AG04450 (cell line): ENCODE results near the gene TNN. TPM values are rescaled to one million over a fixed set of nuclear protein-coding genes. Genes with fewer than 3 reads are reported as not detected.
A peak's percentile ranks its signal among the peaks of the same experiment; 100 is the strongest.

Experiments
- CTCF ChIA-PET: fragments of 300-600, 350-600 bp; formaldehyde crosslinking; extraction: SDS; loops from one replicate; lab custom pipeline; 2022; ENCODE audit warnings: antibody characterized with exemption, inconsistent platforms; lab: Charles Lee
- POLR2A ChIA-PET: fragments of 350-600 bp; formaldehyde crosslinking; extraction: SDS; loops from one replicate; lab custom pipeline; 2021; ENCODE audit warnings: antibody characterized with exemption, inconsistent platforms; lab: Yijun Ruan, JAX
- DNase-seq: peaks from one replicate; pipeline ENCODE4 v3.0.0-alpha.2; 2011; ENCODE audit warnings: low read depth, low spot score
- H3K27ac ChIP-seq: one replicate; pipeline ENCODE4 v1.5.1; 2012; ENCODE audit warnings: low read depth, low read length, control low read depth
- H3K27me3 ChIP-seq: one replicate; pipeline ENCODE4 v1.6.0; 2012; ENCODE audit warnings: low read length; ENCODE audit not compliant: control insufficient read depth, insufficient read depth
- H3K4me3 ChIP-seq: 2 replicates; pipeline ENCODE4 v1.5.1; 2011; ENCODE audit warnings: mild to moderate bottlenecking, low read depth, low read length, control low read depth
- H3K9me3 ChIP-seq: 2 replicates; pipeline ENCODE4 v1.5.1; 2012; ENCODE audit warnings: low read length; ENCODE audit not compliant: control insufficient read depth, insufficient read depth
- polyA plus RNA-seq: library from polyadenylated mRNA; depleted of rRNA; stranded (reverse); fragments of >200 nt; gene quantifications from 2 replicates; pipeline ENCODE4 v1.2.3, GENCODE V29; 2011
- TF ChIP-seq, protein P1 (sequence below): IDR thresholded peaks from 2 replicates; pipeline ENCODE4 v1.5.1; 2011; ENCODE audit warnings: low read depth, low read length, control low read depth, inconsistent platforms

TNN gene
- polyA plus RNA-seq, 1 experiment: not detected

DNA sequence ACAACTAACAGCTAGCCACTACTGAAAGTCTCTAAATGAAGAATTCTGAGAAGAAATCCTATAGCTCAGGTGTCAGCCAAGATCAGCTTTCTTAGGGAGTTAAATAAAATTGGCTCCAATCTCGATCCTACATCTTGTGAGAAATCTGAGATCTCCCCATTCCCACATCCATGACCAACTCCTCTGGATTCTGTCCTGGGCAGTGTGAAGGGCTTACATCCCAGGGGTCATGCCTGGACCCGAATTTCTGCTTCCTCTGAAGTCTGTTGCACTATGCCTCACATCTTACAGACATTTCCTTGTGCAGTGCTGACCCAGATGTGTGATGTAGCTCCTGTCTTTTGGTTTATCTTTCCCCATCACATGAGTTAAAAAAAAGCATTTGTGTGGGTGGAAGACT is 4.8 kb upstream of the TNN start:
- POLR2A ChIA-PET: no interaction called here
- H3K27me3 ChIP-seq: no peaks in the 10 kb centered on the region
- CTCF ChIA-PET: interaction anchor here (1.3 kb wide), 1 partner anchor 62 kb away, joined by 4 read pairs; no protein-coding TSS in a partner anchor
- H3K4me3 ChIP-seq: no peak overlapping the region
- no peak for DNase-seq
- TF ChIP-seq, protein P1, sequence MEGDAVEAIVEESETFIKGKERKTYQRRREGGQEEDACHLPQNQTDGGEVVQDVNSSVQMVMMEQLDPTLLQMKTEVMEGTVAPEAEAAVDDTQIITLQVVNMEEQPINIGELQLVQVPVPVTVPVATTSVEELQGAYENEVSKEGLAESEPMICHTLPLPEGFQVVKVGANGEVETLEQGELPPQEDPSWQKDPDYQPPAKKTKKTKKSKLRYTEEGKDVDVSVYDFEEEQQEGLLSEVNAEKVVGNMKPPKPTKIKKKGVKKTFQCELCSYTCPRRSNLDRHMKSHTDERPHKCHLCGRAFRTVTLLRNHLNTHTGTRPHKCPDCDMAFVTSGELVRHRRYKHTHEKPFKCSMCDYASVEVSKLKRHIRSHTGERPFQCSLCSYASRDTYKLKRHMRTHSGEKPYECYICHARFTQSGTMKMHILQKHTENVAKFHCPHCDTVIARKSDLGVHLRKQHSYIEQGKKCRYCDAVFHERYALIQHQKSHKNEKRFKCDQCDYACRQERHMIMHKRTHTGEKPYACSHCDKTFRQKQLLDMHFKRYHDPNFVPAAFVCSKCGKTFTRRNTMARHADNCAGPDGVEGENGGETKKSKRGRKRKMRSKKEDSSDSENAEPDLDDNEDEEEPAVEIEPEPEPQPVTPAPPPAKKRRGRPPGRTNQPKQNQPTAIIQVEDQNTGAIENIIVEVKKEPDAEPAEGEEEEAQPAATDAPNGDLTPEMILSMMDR: no peak
- H3K9me3 ChIP-seq: no peaks in the 10 kb centered on the region
- no peak overlapping the region for H3K27ac ChIP-seq

DNA sequence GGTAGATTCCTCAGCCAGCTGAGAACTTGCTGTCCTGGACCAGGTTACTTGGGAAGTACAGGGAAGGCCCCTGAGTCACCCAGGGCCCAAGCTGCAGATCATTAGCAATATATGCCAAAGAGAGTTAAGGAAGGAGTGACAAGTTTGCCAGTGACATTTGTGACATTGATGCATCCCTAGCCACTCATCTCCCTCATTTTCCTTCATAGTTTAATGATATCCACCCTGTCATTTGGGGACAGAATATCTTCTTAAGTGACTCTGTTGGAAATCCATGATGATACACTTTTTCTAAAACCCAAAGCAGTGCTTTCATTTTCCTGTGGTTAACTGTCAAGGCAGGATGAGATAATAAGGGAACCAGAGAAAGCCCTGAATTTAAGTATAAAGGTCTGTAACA is 3.2 kb downstream of the TNN start:
- POLR2A ChIA-PET: no interaction called here
- no peak overlapping the region for H3K27ac ChIP-seq
- H3K9me3 ChIP-seq: no peaks in the 10 kb centered on the region
- TF ChIP-seq, protein P1: no peak
- H3K27me3 ChIP-seq: no peaks in the 10 kb centered on the region
- CTCF ChIA-PET: no interaction called here
- H3K4me3 ChIP-seq: no peak overlapping the region
- no peak for DNase-seq

DNA sequence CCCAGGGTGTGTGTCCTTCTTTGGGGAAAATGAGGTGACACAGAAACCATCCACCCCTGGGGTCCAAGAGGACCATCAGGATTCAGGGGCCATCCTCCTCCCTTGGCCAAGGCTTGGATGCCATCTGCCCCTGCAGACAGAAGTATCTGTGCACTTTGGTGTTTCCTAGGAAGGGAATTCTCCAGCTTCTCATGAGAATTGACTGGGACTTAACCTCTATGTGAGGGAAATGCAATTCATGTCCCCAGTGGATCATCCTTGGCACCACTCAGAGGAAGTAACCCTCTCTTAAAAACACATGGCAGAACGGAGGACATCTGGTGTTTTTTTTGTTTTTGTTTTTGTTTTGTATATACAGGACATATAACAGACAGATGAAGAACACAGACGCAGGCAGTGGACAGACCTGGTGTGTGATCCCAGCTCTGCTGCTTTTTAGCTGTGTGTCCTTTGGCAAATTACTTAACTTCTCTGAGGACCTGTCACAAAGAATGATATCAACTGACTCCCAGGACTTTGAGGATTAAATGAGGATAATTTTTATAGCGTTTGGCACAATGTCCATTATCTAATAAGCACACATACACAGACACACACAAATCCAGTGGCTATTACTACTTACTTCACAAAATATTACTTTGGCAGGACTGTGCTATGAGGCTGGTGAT is 3.8 kb downstream of the TNN start:
- CTCF ChIA-PET: no interaction called here
- TF ChIP-seq, protein P1: no peak
- POLR2A ChIA-PET: no interaction called here

DNA sequence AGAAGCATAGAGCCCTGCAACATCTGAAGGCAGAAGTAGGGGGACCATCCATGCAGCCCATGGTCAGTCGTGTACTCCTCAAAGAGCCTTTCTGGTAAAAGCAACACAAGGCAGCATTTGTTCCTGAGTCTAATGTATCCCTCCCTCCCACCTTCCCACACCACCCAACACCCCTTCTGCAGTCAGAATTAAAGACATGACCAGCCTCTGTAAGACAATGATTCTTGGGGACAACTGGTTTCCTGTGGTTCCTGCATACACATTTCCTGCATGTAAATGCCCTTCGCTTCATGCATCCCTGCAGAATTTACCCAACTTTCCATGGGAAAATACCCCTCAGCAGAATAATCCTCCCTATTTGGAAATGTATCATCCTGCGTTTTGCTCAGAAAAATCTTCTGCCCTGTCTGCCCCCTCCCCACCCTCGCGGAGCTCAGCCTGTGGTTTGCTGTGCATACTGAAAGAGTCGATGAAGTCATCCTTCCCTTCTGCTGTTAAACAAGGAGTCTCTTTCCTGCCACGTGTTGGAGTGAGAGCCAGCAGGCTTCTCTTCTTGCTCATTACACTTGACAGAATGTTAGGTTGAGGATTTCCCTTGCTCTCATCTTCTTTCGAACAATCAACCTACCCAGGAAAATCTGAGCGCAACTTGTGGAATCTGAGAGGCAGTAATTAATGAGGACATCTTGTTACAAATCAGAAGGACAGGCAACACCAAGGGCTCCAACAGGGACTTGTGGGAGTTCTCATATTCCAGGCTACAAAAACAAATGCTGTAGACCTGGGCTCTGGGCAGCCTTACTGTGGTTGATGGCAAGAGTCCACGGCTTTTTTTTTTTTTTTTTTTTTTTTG is 4.7 kb downstream of the TNN start:
- CTCF ChIA-PET: no interaction called here

More for the DNA sequence above, 3.8 kb downstream of the TNN start:
- Histone ChIP-seq H3K9me3 (no peaks in the 10 kb centered on the region), H3K27ac (no peak overlapping the region), H3K27me3 (no peaks in the 10 kb centered on the region), H3K4me3 (no peak overlapping the region)
- no peak for DNase-seq

More for the DNA sequence above, 4.7 kb downstream of the TNN start:
- Histone ChIP-seq H3K9me3 (no peaks in the 10 kb centered on the region), H3K27me3 (no peaks in the 10 kb centered on the region), H3K4me3 (no peak overlapping the region), H3K27ac (peak overlapping the region; percentile 31)
- DNase-seq: peak; percentile 23
- TF ChIP-seq, protein P1: no peak
- POLR2A ChIA-PET: no interaction called here
